Tibial nerve (tissue), 4 donors: ENCODE results near the gene CPNE9. TPM values are rescaled to one million over a fixed set of nuclear protein-coding genes. Genes with fewer than 3 reads are reported as not detected.

Experiments
- DNase-seq, 2 donors: peaks; one replicate each; pipeline ENCODE4 v3.0.0-alpha.2; 2019; ENCODE audit warnings: low spot score in 2 of 2
- H3K27ac ChIP-seq, 4 donors: fragments of 200-600 bp; sonication (generic) in 3 of 4; one replicate each; pipeline ENCODE4 v1.5.1; 2017 to 2019; ENCODE audit warnings: mild to moderate bottlenecking in 1 of 4
- H3K27me3 ChIP-seq, 2 donors: fragments of 200-600 bp; sonication (generic) in 1 of 2; one replicate each; pipeline versions ENCODE4 v1.5.1 to v1.6.0; 2017 to 2019
- H3K36me3 ChIP-seq, 3 donors: fragments of 200-600 bp; sonication (generic); one replicate each; pipeline ENCODE4 v1.5.1; 2018 to 2019
- H3K4me1 ChIP-seq, 4 donors: fragments of 200-600 bp; sonication (generic) in 3 of 4; one replicate each; pipeline ENCODE4 v1.5.1; 2017 to 2019
- H3K4me3 ChIP-seq, 4 donors: fragments of 200-600 bp; sonication (generic) in 3 of 4; one replicate each; pipeline ENCODE4 v1.5.1; 2017 to 2019; ENCODE audit warnings: mild to moderate bottlenecking in 1 of 4, moderate library complexity in 1 of 4
- H3K9me3 ChIP-seq, 4 donors: fragments of 200-600 bp; sonication (generic) in 3 of 4; one replicate each; pipeline ENCODE4 v1.5.1; 2017 to 2019
- CTCF ChIP-seq, 5 experiments: fragments of 200-600 bp in 3 of 5; fragments of 450-650 bp in 2 of 5; sonication (generic) in 3 of 5; IDR thresholded peaks; one replicate each; pipeline ENCODE4 v1.5.1; 2016 to 2019; ENCODE audit warnings: antibody characterized with exemption in 5 of 5, mild to moderate bottlenecking in 3 of 5, moderate library complexity in 2 of 5
- EP300 ChIP-seq, 2 donors: sonication (generic); formaldehyde crosslinking; IDR thresholded peaks; one replicate each; pipeline ENCODE4 v1.6.1; 2017; ENCODE audit warnings: antibody characterized with exemption in 2 of 2, mild to moderate bottlenecking in 1 of 2
- POLR2A ChIP-seq, 2 donors: fragments of 450-650 bp; IDR thresholded peaks; one replicate each; pipeline ENCODE4 v1.6.1; 2017; ENCODE audit warnings: antibody characterized with exemption in 2 of 2, mild to moderate bottlenecking in 2 of 2, moderate library complexity in 2 of 2
- WGBS, 2 donors: methylation state at CpG; one replicate each; pipeline ENCODE4 v1.1.5; 2018; 5-methylcytosine and 5-hydroxymethylcytosine counted together
- total RNA-seq, 4 donors: library from RNA; depleted of rRNA; stranded (reverse); fragments of >200 nt; gene quantifications; one replicate each; pipeline ENCODE4 v1.1.0, GENCODE V29; 2016

The CPNE9 gene
- total RNA-seq, 4 donors from 2014 or later = not detected

- H3K9me3 ChIP-seq = no peaks in the 10 kb centered on the region
- no peaks in the 10 kb centered on the region for H3K27me3 ChIP-seq
- no peak overlapping the region for H3K4me3 ChIP-seq
- TF ChIP-seq CTCF (IDR thresholded peaks at IDR 0.05) (no peak), EP300 (IDR thresholded peaks at IDR 0.05) (no peak), POLR2A (IDR thresholded peaks at IDR 0.05) (no peak)
- no peak for DNase-seq
- no peak overlapping the region for H3K27ac ChIP-seq
- 85 to 94% methylated on average over 1 of the region's 1 CpG for WGBS, 2 donors
- no peaks in the 10 kb centered on the region for H3K36me3 ChIP-seq
- H3K4me1 ChIP-seq = peaks cover 0 to 17% (median 3%) of the 10 kb centered on the region in 4 donors
These were observed 13.9 kb downstream of the CPNE9 start for GRCh38 chr3:9717563-9717962.

- 72 to 84% methylated on average over 4 of the region's 4 CpGs for WGBS, 2 donors
- TF ChIP-seq EP300 (IDR thresholded peaks at IDR 0.05) = no peak
- TF ChIP-seq POLR2A (IDR thresholded peaks at IDR 0.05) = no peak
- TF ChIP-seq CTCF (IDR thresholded peaks at IDR 0.05) = no peak
- H3K4me3 ChIP-seq = no peak overlapping the region
- H3K9me3 ChIP-seq = no peaks in the 10 kb centered on the region
- H3K27me3 ChIP-seq = no peaks in the 10 kb centered on the region
- no peak for DNase-seq
- no peaks in the 10 kb centered on the region for H3K36me3 ChIP-seq
- no peak overlapping the region for H3K27ac ChIP-seq
- peaks cover 0 to 17% (median 3%) of the 10 kb centered on the region in 4 donors for H3K4me1 ChIP-seq
These were observed 14.5 kb downstream of the CPNE9 start for GRCh38 chr3:9718118-9718517.

GRCh38 chr3:9721015-9721699 is 17.5 kb downstream of the CPNE9 start:
- Histone ChIP-seq H3K4me1 (peaks cover 0 to 3% (median 1%) of the 10 kb centered on the region in 4 donors), H3K27ac (no peak overlapping the region), H3K4me3 (no peak overlapping the region), H3K9me3 (no peaks in the 10 kb centered on the region), H3K36me3 (no peaks in the 10 kb centered on the region), H3K27me3 (no peaks in the 10 kb centered on the region)
- TF ChIP-seq EP300 (IDR thresholded peaks at IDR 0.05) (no peak), POLR2A (IDR thresholded peaks at IDR 0.05) (no peak), CTCF (IDR thresholded peaks at IDR 0.05) (no peak)
- no peak for DNase-seq
- 40 to 53% methylated on average over 7 of the region's 7 CpGs for WGBS, 2 donors

GRCh38 chr3:9721700-9722060 is 18.0 kb downstream of the CPNE9 start:
- TF ChIP-seq POLR2A (IDR thresholded peaks at IDR 0.05) = no peak
- TF ChIP-seq CTCF (IDR thresholded peaks at IDR 0.05) = no peak
- no peak for TF ChIP-seq EP300 (IDR thresholded peaks at IDR 0.05)
- Histone ChIP-seq H3K4me1 (no peaks in the 10 kb centered on the region), H3K9me3 (no peaks in the 10 kb centered on the region), H3K4me3 (no peak overlapping the region), H3K27ac (no peak overlapping the region), H3K27me3 (no peaks in the 10 kb centered on the region), H3K36me3 (no peaks in the 10 kb centered on the region)
- DNase-seq = no peak
- WGBS, 2 donors = 79 to 80% methylated on average over 2 of the region's 2 CpGs

- Histone ChIP-seq H3K4me1 (peaks cover 0 to 10% (median 4%) of the 10 kb centered on the region in 4 donors), H3K4me3 (no peak overlapping the region), H3K36me3 (no peaks in the 10 kb centered on the region), H3K27me3 (no peaks in the 10 kb centered on the region), H3K9me3 (no peaks in the 10 kb centered on the region), H3K27ac (no peak overlapping the region)
- TF ChIP-seq EP300 (IDR thresholded peaks at IDR 0.05) = no peak
- no peak for TF ChIP-seq POLR2A (IDR thresholded peaks at IDR 0.05)
- TF ChIP-seq CTCF (IDR thresholded peaks at IDR 0.05) = no peak
- no peak for DNase-seq
- 83 to 92% methylated on average over 4 of the region's 4 CpGs for WGBS, 2 donors
These were observed 22.3 kb downstream of the CPNE9 start for GRCh38 chr3:9725775-9726515.
